PFSK-1 (cell line): Measurements from ENCODE around the gene UBE2J2.

Source experiments
- FOXP2 ChIP-seq: optimal IDR thresholded peaks from 2 replicates; pipeline ENCODE3; 2011; ENCODE audit warnings: borderline replicate concordance, control low read depth, inconsistent platforms; ENCODE audit not compliant: insufficient read depth; ENCODE audit errors: extremely low read length, extremely low read depth
- POLR2AphosphoS5 ChIP-seq: IDR thresholded peaks from 2 replicates; pipeline ENCODE4 v1.6.1; 2012; ENCODE audit warnings: low read depth, mild to moderate bottlenecking, control low read depth, low read length, moderate library complexity
- REST ChIP-seq, 2 experiments: IDR thresholded peaks; 2 replicates each; pipeline versions ENCODE4 v1.6.1 to v1.8.0; 2011 to 2012; ENCODE audit warnings: low read depth in 2 of 2, low read length in 2 of 2, control low read depth in 1 of 2, inconsistent platforms in 1 of 2, mild to moderate bottlenecking in 1 of 2, moderate library complexity in 1 of 2; ENCODE audit not compliant: insufficient read depth in 1 of 2
- SIN3A ChIP-seq: IDR thresholded peaks from 2 replicates; pipeline ENCODE4 v1.6.1; 2012; ENCODE audit warnings: mild to moderate bottlenecking, low read length, moderate library complexity, borderline replicate concordance; ENCODE audit not compliant: insufficient read depth
- TAF1 ChIP-seq: IDR thresholded peaks from 2 replicates; pipeline ENCODE4 v1.6.1; 2012; ENCODE audit warnings: low read length, control low read depth, borderline replicate concordance; ENCODE audit not compliant: insufficient read depth

Gene UBE2J2

GRCh38 chr1:1259540-1259939, 14.1 kb downstream of the UBE2J2 start:
- TF ChIP-seq POLR2AphosphoS5 = no peak
- no peak for TF ChIP-seq TAF1
- TF ChIP-seq FOXP2 = no peak
- TF ChIP-seq REST (IDR thresholded peaks at IDR 0.05; ENCODE audit: insufficient read depth in 1 of 2, low read depth in 2 of 2, low read length in 2 of 2) = no peak
- TF ChIP-seq SIN3A = no peak

DNA sequence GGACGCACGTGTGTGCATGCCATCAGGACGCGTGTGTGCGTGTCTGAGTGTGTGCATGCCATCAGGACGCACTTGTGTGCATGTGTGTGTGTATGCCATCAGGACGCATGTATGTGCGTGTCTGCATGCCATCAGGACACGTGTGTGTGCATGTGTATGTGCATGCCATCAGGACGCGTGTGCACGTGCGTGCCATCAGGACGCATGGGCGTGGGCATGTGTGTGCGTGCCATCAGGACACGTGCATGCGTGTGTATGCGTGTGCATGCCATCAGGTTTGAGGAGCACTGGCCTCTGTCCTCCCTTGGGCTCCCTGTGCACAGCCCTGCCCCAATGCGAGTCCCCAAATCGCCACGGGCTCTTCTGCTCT, 14.6 kb downstream of the UBE2J2 start:
- no peak for TF ChIP-seq POLR2AphosphoS5
- no peak for TF ChIP-seq FOXP2
- TF ChIP-seq SIN3A = no peak
- TF ChIP-seq REST (IDR thresholded peaks at IDR 0.05; ENCODE audit: insufficient read depth in 1 of 2, low read depth in 2 of 2, low read length in 2 of 2) = no peak
- no peak for TF ChIP-seq TAF1

GRCh38 chr1:1256956-1257871, 16.4 kb downstream of the UBE2J2 start:
- TF ChIP-seq TAF1 = no peak
- TF ChIP-seq SIN3A = no peak
- no peak for TF ChIP-seq POLR2AphosphoS5
- TF ChIP-seq REST (IDR thresholded peaks at IDR 0.05; ENCODE audit: insufficient read depth in 1 of 2, low read depth in 2 of 2, low read length in 2 of 2) = no peak

GRCh38 chr1:1255611-1256010, 18.0 kb downstream of the UBE2J2 start:
- no peak for TF ChIP-seq SIN3A

DNA sequence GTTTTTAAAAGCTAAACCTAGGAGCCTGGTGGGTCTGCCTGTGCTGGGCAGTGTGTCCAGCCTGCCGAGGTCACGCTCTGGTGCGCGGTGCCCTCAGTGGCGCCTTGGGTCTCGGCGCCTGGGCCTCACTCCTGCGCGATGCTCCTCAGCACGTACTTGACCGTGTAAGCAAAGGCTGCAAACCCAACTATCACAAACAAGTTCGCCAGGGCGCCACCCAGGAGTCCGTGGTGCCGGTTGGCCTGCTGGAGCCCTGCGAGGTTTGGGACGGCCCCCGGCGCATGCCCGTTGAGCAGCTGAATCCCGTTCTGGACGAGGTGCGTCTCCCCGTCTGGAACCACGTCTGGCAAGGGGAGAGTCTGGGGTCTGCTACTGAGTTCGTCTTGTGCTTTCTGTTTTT, 18.6 kb downstream of the UBE2J2 start:
- no peak for TF ChIP-seq POLR2AphosphoS5
- TF ChIP-seq TAF1 = no peak
- no peak for TF ChIP-seq SIN3A
- no peak for TF ChIP-seq FOXP2
- TF ChIP-seq REST (IDR thresholded peaks at IDR 0.05; ENCODE audit: insufficient read depth in 1 of 2, low read depth in 2 of 2, low read length in 2 of 2) = no peak
